Endothelial cell (in vitro differentiated cells): ENCODE results near the gene HABP4. TPM values are rescaled to one million over a fixed set of nuclear protein-coding genes. Genes with fewer than 3 reads are reported as not detected.

Source experiments
- DNase-seq: peaks from one replicate; pipeline ENCODE4 v3.0.0; 2021; ENCODE audit warnings: low spot score
- H3K27ac Mint-ChIP-seq: one replicate; pipeline ENCODE4 v1.8.0; 2021; ENCODE audit warnings: mixed read lengths, inconsistent platforms; ENCODE audit not compliant: unreplicated experiment
- H3K27me3 Mint-ChIP-seq: one replicate; pipeline ENCODE4 v1.8.0; 2021; ENCODE audit warnings: mild to moderate bottlenecking, moderate library complexity, mixed read lengths, inconsistent platforms; ENCODE audit not compliant: unreplicated experiment
- H3K36me3 Mint-ChIP-seq: one replicate; pipeline ENCODE4 v1.8.0; 2021; ENCODE audit warnings: mild to moderate bottlenecking, low read depth, mixed read lengths, inconsistent platforms; ENCODE audit not compliant: unreplicated experiment
- H3K4me1 Mint-ChIP-seq: one replicate; pipeline ENCODE4 v1.8.0; 2021; ENCODE audit warnings: mild to moderate bottlenecking, mixed read lengths, inconsistent platforms; ENCODE audit not compliant: unreplicated experiment
- H3K4me3 Mint-ChIP-seq: one replicate; pipeline ENCODE4 v1.8.0; 2021; ENCODE audit warnings: mild to moderate bottlenecking, mixed read lengths, inconsistent platforms; ENCODE audit not compliant: unreplicated experiment
- H3K9me3 Mint-ChIP-seq: one replicate; pipeline ENCODE4 v1.8.0; 2021; ENCODE audit warnings: mixed read lengths, inconsistent platforms; ENCODE audit not compliant: unreplicated experiment
- total RNA-seq: library from RNA; stranded (reverse); fragmentation: NEBNext Ultra II Directional; extraction: Animal tissue kit (Norgen Biotek cat#: 25700); gene quantifications from one replicate; pipeline ENCODE4 v1.2.1, GENCODE V29; 2021; ENCODE audit not compliant: unreplicated experiment
- TF ChIP-seq, protein P1 (sequence below): fragments of 200-600 bp; sonication (generic); IDR thresholded peaks from one replicate; pipeline ENCODE4 v1.5.0; 2021; ENCODE audit warnings: antibody characterized with exemption; ENCODE audit not compliant: unreplicated experiment

Gene HABP4
- total RNA-seq, 1 donor from 2014 or later, result 7.5 TPM

DNA sequence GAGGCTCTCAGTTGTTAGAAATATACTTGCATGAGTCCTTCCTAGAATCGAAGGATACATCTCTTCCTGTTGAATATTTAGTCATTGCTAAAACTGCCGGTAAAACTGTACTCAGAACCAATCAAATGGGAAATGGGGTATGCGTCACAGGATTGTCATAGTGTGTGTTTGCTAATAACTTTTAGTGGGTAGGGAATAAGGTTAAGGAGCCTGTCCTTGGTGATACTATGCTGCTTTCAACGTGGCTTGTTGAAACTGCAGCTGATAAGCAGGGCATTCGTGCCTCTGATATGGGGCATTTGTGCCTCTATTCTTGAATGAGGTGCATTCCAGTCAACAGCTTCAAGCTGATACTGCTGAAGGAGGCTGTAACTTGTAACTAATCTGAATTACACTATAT is 26.6 kb downstream of the HABP4 start:
- no peaks in the 10 kb centered on the region for H3K27me3 Mint-ChIP-seq
- H3K36me3 Mint-ChIP-seq, result peaks cover 1% of the 10 kb centered on the region
- H3K27ac Mint-ChIP-seq, result no peak overlapping the region
- H3K9me3 Mint-ChIP-seq, result no peaks in the 10 kb centered on the region
- TF ChIP-seq, protein P1, sequence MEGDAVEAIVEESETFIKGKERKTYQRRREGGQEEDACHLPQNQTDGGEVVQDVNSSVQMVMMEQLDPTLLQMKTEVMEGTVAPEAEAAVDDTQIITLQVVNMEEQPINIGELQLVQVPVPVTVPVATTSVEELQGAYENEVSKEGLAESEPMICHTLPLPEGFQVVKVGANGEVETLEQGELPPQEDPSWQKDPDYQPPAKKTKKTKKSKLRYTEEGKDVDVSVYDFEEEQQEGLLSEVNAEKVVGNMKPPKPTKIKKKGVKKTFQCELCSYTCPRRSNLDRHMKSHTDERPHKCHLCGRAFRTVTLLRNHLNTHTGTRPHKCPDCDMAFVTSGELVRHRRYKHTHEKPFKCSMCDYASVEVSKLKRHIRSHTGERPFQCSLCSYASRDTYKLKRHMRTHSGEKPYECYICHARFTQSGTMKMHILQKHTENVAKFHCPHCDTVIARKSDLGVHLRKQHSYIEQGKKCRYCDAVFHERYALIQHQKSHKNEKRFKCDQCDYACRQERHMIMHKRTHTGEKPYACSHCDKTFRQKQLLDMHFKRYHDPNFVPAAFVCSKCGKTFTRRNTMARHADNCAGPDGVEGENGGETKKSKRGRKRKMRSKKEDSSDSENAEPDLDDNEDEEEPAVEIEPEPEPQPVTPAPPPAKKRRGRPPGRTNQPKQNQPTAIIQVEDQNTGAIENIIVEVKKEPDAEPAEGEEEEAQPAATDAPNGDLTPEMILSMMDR, result no peak
- no peak for DNase-seq
- H3K4me1 Mint-ChIP-seq, result no peaks in the 10 kb centered on the region
- H3K4me3 Mint-ChIP-seq, result no peak overlapping the region

DNA sequence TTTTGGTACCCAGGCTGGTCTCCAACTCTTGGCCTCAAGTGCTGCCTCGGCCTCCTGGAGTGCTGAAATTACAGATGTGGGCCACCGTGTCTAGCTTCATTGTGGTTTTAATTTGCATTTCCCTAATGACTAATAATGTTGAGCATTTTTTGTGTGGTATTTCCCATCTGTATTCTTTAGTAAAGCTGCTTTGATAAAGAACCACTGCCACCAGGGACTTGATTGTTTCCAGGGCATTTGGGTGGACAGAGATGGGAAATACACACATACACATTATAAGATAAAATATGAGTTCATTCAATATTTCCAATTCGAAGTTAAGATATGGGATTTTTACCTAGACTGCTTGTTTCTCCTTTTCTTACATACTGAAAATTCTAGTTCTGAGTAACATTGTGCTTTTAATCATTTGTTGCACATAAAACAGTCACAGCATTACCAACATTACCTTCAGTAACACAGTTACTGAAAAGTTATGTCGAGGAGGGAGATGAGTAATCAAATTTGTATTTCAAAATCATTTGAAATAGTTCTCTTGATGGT is 28.9 kb downstream of the HABP4 start:
- Mint-ChIP-seq H3K36me3 (no peaks in the 10 kb centered on the region), H3K27ac (no peak overlapping the region), H3K27me3 (no peaks in the 10 kb centered on the region), H3K9me3 (no peaks in the 10 kb centered on the region), H3K4me1 (no peaks in the 10 kb centered on the region), H3K4me3 (no peak overlapping the region)
- no peak for DNase-seq
- TF ChIP-seq, protein P1, result no peak

DNA sequence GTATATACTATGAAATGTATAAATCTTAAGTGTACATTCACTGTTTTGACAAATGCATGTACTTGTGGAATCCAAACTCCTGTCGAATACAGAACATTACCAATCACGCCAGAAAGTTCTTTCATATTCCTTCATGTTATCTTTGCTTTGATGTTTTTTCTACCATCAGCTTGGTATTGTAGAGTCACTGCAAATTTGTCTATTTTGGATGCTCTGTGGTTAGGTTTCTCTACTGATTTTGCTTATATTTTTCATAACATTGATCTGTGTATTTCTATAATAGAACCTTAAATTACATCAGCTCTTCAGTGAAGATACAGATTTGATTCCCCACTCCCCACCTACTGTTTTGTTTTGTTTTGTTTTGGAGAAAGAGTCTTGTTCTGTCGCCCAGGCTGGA is 30.8 kb downstream of the HABP4 start:
- DNase-seq, result no peak
- no peak overlapping the region for H3K4me3 Mint-ChIP-seq
- no peak overlapping the region for H3K27ac Mint-ChIP-seq

DNA sequence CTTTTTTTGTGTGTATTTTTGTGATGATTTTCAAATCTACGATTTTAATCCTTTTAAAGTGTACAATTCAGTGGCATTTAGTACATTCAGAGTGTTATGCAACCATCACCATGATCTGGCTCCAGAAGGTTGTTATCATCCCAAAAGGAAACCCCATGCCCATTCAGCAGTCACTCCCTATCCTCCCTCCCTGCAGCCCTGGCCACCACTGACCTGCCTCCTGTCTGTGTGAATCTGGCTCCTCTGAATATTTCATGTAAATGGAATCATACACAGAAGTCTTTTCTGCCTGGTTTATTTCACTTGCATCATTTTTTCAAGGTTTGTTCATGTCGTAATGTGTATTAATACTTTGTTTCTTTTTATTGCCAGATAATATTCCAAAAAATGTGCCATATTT is 32.5 kb downstream of the HABP4 start:
- Mint-ChIP-seq H3K4me3 (no peak overlapping the region), H3K36me3 (no peaks in the 10 kb centered on the region), H3K27ac (no peak overlapping the region), H3K4me1 (no peaks in the 10 kb centered on the region), H3K27me3 (no peaks in the 10 kb centered on the region), H3K9me3 (no peaks in the 10 kb centered on the region)
- TF ChIP-seq, protein P1, result no peak
- no peak for DNase-seq

More for the DNA sequence above, 30.8 kb downstream of the HABP4 start:
- Mint-ChIP-seq H3K4me1 (no peaks in the 10 kb centered on the region), H3K36me3 (no peaks in the 10 kb centered on the region), H3K27me3 (no peaks in the 10 kb centered on the region), H3K9me3 (no peaks in the 10 kb centered on the region)
- TF ChIP-seq, protein P1, result no peak

DNA sequence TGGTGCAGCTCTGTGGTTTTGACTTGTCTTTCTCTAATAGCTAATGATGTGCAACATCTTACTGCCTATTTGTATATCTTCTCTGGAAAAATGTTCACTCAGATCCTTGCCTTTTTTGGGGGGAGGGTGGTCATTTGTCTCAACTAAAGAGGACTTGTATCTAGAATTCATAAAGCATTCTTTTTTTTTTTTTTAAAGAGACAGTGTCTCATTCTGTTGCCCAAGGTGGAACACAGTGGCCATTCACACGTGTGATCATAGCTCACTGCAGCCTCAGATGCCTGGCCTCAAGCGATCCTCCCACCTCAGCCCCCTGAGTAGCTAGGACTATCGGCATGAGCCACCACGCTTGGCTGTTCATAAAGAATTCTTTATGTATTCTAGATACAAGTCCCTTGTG is 33.2 kb downstream of the HABP4 start:
- Mint-ChIP-seq H3K36me3 (no peaks in the 10 kb centered on the region), H3K9me3 (no peaks in the 10 kb centered on the region), H3K27me3 (peaks cover 1% of the 10 kb centered on the region), H3K4me1 (no peaks in the 10 kb centered on the region), H3K4me3 (no peak overlapping the region), H3K27ac (no peak overlapping the region)
- TF ChIP-seq, protein P1, result no peak
- DNase-seq, result no peak
